GM21390 (cell line): Measurements from ENCODE around the gene AGO1.
A peak's percentile ranks its signal among the peaks of the same experiment; 100 is the strongest.

Source experiments
- ATAC-seq: cut with Tn5 transposase; IDR thresholded peaks from one replicate; pipeline ENCODE4 v1.9.1; 2021; ENCODE audit not compliant: unreplicated experiment

AGO1 gene

DNA sequence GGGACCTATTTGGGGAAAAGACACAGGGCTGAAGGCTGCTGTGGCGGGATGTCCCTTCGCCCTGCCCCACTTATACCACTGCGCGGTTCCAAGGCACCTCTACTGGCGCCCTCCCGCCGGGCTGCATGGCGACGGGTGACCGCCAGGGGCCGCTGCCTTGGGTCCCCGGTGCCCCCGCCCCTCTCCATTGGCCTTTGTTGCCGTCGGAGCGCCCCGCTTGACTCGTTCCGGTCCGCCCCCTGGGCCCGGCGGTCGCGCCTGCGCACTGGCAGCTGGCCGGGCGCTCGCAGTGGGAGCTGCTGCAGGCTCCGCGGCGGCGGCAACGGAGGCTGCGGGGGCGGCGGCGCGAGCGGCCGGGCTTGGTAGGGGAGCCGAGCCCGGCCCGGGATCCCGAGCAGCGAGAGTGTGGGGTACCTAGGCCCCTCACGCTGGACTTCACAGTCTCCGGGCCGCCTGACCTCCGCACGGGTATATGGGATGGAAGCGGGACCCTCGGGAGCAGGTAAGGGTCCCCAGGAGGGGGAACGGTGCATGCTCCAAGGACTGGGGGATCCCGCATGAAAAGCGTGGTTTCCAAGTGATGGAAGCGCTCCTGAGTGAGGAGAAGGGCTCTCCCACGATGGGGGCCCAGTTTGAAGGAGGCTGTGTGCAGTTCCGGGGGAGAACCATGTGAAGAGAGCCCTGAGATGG lies at the start of gene AGO1:
Gene AGO1, plus strand, starts transcription at position 265 of the 690 bp plus-strand sequence. Its CDS starts 213 bp downstream, at position 478.
- peak; percentile 90 for ATAC-seq

GRCh38 chr1:35833395-35833794 lies 49.6 kb upstream of the AGO1 start:
- no peak for ATAC-seq

DNA sequence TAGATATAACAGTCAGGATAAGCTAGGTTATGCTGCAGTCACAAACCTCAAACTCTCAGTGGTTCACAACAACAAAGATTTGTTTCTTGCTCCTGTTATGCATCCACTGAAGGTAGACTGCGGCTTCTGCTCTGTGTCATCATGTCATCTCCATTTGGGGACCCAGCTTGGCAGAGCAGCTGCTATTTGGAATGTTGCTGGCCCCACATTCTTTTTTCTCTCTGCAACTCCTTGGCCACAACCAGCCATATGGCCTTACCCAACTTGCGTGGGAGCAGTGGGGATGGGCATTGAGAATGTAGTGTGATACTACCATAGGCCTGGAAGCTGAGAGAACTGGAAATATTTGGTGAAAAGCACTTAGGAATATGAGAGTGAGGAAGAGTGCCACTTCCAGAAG lies 48.8 kb upstream of the AGO1 start:
- ATAC-seq: no peak

- ATAC-seq: no peak
These were observed 47.6 kb upstream of the AGO1 start for GRCh38 chr1:35835398-35835797.

GRCh38 chr1:35836734-35837133 lies 46.3 kb upstream of the AGO1 start:
- ATAC-seq: no peak

- ATAC-seq: no peak
These were observed 44.2 kb upstream of the AGO1 start for GRCh38 chr1:35838693-35839245.

DNA sequence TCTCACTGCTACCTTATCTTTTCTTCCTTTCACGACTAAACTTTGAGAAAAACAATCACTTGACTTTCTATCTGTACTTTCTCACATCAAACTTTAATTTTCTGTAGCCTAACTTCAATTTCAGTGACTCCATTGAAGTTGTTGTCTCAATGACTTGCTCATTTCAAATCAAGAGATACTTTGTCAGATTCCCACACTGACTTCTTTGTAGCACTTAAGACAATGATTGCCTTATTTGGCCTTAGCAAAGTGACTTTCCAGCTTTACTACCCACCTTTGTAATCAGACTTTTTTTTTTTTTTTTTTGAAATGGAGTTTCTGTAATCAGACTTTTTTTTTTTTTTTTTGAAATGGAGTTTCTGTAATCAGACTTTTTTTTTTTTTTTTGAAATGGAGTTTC lies 38.2 kb upstream of the AGO1 start:
- no peak for ATAC-seq

DNA sequence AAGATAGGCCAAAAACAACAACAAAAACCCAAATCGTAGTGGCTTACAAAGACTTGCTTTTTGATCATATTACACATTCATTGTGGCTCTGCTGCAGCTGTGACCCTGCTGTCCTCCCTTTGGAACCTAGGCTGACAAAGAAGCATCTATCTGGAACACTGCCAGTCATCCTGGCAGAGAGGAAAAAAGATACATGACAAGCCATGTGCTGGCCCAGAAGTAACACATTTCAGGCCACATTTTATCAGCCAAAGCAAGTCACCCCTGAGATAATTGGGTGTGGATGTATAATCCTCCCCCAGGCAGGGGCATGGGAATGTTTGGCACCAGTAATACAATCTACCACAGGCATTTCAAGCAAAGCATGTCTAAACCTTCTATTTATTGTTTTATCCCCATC lies 37.2 kb upstream of the AGO1 start:
- ATAC-seq: no peak

DNA sequence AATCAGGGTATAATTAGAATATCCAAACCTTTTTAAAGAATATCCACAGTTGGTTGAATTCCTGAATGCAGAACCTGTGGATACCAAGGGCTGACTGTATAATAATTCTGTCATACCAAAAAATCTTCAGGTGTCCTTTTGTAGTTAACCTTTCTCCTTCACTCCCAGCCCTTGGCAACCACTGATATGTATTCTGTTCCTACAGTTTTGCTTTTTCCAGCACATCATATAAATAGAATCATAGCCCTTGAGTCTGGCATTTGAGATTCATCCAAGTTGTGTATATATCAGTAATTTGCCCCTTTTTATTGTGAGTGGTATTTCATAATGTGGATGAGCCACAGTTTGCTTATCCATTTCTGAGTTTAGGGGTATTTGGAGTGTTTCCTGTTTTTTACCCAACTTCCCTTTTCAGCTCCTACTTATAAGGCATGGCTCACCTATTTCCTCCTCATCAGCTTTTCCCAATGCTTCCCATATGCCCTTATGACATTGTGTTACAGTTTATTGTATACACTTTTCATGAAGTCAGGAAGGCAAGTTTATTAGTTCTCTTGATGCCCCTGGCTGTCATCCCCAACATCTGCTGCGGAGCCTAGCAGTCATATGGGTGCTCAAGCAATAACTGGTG lies 35.0 kb upstream of the AGO1 start:
- no peak for ATAC-seq

GRCh38 chr1:35850051-35850450 lies 33.0 kb upstream of the AGO1 start:
- ATAC-seq: no peak

- ATAC-seq: no peak
These were observed 32.3 kb upstream of the AGO1 start for GRCh38 chr1:35850716-35851115.

DNA sequence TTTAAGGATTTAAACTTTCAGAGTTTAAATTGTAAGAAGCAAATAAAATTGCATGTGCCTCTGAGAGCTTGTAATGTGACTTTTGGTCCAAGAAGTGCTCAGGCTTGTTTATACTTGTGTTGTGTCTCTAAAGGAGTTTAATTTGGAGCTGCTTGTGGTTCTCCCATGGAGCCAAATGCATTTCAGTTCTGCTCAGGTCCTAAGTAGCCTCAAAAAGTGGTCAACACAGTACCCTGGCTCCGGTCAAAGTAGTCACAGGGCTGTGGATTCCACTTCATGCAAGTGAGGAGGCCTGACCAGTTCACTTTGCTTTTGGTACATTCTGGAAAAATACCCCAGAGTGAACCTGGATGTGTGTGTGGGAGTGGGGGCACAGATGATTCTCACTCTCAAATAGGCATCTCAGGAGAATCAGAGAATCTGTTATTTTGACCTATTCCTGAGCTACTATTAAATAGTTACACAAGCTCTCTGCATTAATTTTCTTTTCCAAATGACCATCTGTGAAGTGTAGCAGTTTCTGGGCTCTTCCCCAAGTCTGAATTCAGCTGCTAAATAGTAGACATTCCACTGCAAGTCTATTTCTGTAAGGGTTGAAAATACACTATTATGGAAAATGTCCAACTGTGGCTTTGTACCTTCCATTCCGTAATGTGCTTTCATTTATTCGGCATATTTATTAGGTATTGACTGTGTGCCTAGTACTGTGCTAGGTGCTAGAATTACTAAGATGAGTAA lies 31.7 kb upstream of the AGO1 start:
- no peak for ATAC-seq

DNA sequence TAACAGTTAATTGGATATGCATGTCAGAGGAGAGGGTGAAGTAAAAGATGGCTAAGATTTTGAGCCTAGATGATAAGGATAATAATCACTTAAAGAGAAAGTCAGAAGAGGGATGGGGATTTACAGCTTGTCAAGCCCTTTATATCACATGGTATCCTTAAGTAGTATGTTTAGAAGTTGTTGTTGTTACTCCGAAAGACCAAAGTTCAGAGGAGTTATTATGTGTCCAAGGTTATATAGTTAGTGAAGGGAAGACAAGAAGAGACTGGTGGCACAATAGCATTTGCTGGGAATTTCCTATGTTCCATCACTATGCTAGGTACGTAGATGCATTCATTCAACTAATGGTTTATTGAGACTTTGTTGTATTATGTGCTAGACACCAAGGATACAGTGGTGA lies 30.8 kb upstream of the AGO1 start:
- ATAC-seq: no peak

- ATAC-seq: no peak
These were observed 27.9 kb upstream of the AGO1 start for GRCh38 chr1:35854989-35855700.

DNA sequence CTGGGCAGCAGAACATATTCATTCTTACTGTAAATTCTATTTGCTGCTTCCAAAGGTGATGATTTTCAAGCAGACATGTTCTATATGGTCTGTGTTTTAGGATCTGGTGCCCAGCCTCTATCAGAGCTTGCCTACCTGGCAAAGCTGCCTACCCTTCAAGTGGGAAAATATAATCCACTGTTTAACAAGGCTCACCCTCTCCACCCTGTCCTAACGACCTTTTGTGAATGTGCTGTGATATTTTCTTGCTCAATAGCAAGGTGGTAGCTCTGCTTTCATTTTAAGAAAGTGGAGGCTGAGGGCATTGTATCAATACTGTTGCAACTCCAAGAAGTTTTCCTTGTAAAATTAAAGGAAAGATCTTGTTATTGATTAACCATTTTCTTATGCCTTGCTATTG lies 26.0 kb upstream of the AGO1 start:
- no peak for ATAC-seq

- ATAC-seq: no peak
These were observed 25.2 kb upstream of the AGO1 start for GRCh38 chr1:35857830-35858229.

DNA sequence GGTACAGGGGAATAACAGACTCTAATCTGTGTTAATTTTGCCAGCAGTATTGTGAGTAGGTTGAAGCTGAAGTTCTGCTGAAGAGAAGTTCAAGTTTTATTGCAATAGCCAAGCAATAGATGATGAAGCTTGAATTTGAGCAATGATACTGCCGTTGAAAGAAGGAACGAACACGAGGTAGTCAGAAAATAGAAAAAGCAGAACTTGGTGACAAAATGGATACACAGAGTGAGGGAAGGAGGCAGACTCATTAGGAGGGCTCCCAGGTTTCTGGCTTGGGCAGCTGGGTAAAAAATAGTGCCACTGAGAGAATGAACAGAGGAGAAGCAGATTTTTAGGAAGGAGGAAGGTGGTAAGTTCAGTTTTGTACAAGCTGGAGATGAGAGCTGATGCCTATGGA lies 22.3 kb upstream of the AGO1 start:
- ATAC-seq: no peak

DNA sequence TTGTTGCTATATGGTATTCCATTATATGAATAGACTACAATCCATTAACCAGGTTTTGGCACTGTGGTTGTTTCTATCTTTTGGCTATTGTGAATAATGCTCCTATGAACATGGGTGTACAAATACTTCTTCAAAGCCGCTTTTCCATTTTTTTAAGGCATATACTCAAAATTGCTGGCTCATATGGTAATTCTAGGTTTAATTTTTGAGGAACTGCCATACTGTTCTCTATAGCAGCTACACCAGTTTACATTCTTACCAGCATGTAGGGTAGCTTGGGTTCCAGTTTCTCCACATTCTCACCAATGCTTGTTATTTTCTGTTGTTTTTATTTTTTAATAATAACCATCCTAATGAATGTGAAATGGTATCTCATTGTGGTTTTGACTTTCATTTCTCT lies 19.9 kb upstream of the AGO1 start:
- no peak for ATAC-seq

DNA sequence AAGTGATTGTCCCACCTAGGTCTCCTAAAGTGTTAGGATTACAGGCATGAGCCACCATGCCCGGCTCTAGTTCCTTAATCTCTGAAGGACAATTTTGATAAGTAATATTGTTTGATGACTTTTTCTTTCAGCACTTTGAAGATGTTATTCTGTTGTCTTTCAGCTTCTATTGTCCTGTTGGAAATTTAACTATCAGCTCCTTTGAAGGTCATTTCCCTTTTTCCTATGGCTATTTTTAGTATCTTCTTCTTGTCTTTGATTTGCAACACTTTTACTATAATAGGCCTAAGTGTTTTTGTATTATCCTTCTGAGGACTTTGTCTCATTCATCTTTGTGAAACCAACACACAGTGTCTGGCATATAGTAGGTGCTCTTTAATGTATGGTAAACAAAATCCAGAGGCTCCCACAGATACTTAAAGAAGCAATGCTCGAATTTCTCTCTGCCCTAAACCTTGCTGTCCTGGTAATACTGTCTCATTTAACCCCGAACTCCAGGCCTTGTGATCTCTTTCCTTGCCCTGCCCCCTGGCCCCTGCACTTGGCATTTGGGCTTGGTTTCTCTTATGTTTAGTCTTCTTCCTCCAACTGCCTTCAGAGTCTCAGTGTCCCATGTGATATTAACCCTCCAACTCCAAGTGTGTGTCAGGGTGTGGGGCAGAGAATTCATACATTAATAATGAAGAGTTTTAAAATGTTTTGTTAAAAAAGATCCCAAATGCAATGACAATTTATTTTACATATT lies 19.0 kb upstream of the AGO1 start:
- no peak for ATAC-seq

DNA sequence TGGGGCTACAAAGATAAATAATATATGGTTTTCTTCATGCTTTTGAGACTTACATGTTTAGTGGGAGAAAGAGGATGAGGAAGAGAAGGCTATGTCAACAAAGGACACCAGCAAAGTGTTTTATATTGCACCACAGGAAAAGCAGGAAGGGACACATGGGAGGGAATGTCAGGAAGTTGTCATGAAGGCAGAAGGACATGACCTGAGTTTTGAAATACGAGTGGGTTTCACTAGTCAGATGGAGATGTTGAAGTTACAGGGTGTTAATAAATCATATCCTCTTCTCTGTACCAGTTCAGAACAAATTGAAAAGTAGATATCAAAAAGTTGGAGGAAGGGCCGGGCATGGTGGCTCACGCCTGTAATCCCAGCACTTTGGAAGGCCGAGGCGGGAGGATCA lies 18.2 kb upstream of the AGO1 start:
- ATAC-seq: no peak

DNA sequence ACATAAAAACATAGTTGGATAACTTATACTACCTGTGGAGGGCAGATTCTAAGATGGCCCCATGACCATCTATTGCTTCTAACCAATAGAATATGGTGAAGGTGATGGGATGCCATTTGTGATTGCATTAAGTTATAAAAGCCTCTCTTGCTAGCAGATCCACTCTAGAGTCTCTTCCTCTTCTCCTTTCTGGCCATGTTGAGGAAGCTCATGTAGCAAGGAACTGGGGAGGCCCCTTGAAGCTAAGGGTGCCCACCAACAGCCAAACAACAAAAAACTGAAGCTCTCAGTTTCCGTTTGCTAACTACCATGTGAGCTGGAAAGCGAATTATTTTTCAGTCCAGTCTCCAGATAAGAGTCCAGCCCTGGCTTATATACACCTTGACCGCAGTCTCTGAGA lies 16.0 kb upstream of the AGO1 start:
- no peak for ATAC-seq
